Uterus (tissue), 2 donors: ENCODE measurements around the gene ITPR2.

Experiments used
- CTCF ChIP-seq, 4 experiments: fragments of 200-600 bp in 2 of 4; fragments of 450-650 bp in 2 of 4; sonication (generic) in 2 of 4; IDR thresholded peaks; one replicate each; pipeline ENCODE4 v1.5.1; 2016 to 2019; ENCODE audit warnings: antibody characterized with exemption in 4 of 4, mild to moderate bottlenecking in 2 of 4, moderate library complexity in 1 of 4
- POLR2A ChIP-seq, 2 donors: fragments of 450-650 bp; IDR thresholded peaks; one replicate each; pipeline ENCODE4 v1.6.1; 2016; ENCODE audit warnings: antibody characterized with exemption in 2 of 2, mild to moderate bottlenecking in 1 of 2, moderate library complexity in 1 of 2

- TF ChIP-seq CTCF (IDR thresholded peaks at IDR 0.05) = no peak
- TF ChIP-seq POLR2A (IDR thresholded peaks at IDR 0.05) = no peak
Measured at GRCh38 chr12:26727482-26728204, 105.4 kb downstream of the ITPR2 start.
